GM15510 (cell line): ENCODE data around the gene DNAAF5.

ENCODE experiments used
- POLR2A ChIP-seq: IDR thresholded peaks from 3 replicates; pipeline ENCODE4 v1.6.1; 2011; ENCODE audit warnings: borderline replicate concordance; ENCODE audit not compliant: insufficient read length; ENCODE audit errors: extremely low read depth

Gene DNAAF5

GRCh38 chr7:698515-699475 lies 27.7 kb upstream of the DNAAF5 start:
- TF ChIP-seq POLR2A: no peak

DNA sequence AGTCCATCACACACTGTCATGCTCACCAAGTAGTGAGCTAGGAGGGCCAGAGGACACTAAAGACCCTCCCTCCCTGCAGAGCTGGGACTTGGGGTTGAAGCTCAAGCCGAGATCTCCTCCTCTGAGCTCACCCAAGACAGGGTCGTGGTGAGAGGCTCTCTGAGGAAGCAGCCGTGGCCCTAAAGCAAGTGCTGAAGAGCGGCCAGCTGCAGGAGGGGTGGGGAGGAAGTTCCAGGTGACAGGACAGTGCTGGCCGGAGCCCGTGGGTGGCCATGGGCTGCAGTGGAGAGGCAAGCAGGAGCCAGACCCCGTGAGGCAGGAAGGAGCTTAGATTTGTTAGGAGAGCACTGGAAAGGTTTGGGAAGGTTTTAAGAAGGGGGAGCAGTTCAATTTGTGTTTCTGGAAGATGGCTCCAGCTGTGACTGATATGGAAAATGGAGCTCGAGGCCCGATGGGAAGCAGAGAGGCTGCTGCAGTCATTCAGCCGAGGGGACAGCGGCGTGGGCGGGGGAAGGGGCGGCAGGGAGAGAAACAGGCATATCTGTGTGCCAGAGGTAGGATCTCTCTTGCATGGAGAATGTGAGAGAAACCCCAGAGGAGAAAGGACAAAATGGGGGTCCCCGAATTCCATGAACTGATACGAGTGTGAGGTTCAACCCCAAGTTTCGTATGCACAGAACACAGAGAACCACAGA lies 26.9 kb upstream of the DNAAF5 start:
- TF ChIP-seq POLR2A: no peak

GRCh38 chr7:701086-701671 lies 25.3 kb upstream of the DNAAF5 start:
- no peak for TF ChIP-seq POLR2A

DNA sequence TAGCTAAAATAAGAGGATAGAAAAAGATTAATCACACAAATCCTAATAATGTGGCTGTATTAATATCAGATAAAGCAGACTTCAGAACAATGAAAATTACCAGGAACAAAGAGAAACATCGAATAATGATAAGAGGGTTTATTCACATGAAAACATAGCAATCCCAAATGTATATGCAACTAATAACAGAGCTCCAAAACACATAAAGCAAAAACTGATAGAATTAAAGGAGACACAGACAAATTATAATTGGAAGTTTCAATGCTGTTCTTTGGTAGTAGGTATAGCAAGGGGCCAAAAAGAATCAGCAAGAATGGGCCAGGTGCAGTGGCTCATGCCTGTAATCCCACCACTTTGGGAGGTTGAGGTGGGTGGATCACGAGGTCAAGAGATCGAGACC lies 23.4 kb upstream of the DNAAF5 start:
- TF ChIP-seq POLR2A: no peak

DNA sequence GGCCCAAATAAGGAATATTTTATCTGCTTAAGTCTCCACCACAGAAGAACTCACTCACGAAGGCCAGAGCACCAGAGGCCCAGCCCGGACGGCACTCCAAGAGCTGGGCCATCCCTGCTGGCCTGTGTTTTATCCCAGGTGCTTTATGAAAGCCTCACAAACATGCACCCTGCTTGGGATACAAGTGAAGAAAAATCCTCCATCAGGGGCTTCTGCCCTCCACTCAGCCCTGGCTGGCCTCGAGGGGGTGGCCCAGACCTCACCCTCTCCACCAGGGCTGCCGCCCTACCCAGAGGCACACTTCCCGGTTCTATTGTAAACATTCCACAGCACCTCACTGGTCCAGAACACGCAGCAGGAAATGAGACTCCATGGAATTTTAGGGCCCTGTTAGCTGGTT lies 19.8 kb upstream of the DNAAF5 start:
- TF ChIP-seq POLR2A: no peak

- TF ChIP-seq POLR2A: no peak
These were observed 19.1 kb upstream of the DNAAF5 start for GRCh38 chr7:707296-708000.

GRCh38 chr7:710161-710560 lies 16.3 kb upstream of the DNAAF5 start:
- TF ChIP-seq POLR2A: no peak

DNA sequence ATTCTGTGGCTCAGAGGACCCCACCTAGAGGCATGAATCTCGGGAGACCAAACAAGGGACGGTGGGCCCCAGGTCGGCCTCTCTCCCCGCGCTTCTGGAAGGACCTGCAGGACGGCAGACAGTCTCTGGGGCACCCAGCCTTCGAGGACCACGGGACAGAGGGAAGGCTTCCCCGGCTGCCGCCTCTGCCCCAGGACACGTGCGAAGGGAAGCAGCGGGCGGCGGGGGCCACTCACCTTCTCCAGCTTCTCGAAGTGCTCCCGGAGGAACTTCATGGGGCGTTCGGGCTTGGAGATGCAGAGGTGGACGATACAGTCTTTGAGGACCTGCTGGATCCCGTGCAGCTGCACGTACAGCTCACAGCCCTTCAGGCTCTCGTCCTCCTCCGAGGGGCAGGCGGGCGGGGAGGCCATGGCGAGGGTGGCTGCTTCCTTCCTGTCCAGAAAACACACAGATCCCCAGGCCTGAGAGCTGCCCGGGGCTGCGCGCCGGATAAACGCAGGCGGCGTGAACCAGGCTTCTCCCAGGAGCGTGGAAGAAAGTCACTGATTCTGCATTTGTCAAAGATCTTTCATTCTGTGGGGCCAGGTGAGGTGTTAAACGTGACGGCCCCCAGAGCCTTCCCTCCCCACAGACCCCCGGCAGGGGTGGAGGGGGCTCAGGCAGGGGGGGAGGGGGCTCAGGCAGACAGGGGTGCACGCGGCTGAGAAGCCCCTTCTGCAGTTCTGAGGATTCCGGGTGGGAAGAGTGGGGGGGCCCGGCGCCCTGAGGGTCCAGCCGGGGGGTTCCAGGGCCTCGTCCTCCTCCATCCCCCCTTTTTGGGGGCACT lies 15.2 kb upstream of the DNAAF5 start:
- no peak for TF ChIP-seq POLR2A

GRCh38 chr7:711922-712380 lies 14.5 kb upstream of the DNAAF5 start:
- TF ChIP-seq POLR2A: no peak

- TF ChIP-seq POLR2A: no peak
These were observed 13.9 kb upstream of the DNAAF5 start for GRCh38 chr7:712381-713138.

GRCh38 chr7:713139-713457 lies 13.4 kb upstream of the DNAAF5 start:
- TF ChIP-seq POLR2A: no peak

DNA sequence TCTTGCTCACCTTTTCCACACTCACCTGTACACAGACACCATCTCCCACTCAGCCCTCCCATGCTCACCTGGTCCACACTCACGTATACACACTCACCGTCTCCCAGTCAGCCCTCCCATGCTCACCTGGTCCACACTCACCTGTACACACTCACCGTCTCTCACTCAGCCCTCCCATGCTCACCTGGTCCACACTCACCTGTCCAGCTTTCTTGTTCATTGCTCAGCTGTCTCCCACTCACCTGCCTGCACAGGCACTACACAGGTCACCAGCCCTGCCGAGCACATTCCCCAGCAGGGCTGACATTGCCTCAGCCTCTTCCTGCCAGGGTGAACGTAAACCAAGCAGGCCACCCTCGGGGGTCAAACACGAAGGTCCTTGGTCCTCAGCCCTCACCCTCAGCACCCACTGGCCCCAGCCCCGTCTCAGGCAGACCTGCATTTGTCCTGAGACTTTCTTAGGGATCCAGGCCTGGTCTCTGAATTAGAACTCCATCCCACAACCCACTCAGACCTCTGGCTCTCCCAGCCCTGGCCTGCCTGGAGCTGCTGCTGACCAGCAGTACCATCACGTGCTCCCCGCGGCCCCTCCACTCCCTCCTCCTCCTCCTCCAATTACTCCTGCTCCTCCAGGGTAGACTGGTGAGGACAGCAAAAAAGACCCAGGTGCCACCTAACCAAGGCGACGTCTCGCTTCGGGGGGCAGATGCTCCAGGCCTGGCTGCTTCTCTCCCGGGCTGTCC lies 12.8 kb upstream of the DNAAF5 start:
- TF ChIP-seq POLR2A: no peak

- TF ChIP-seq POLR2A: no peak
These were observed 12.2 kb upstream of the DNAAF5 start for GRCh38 chr7:714251-714671.
